Measurements from ENCODE around the gene PHYKPL. TPM values are rescaled to one million over a fixed set of nuclear protein-coding genes. Genes with fewer than 3 reads are reported as not detected.
"Not testable (repeated sequence)": the region's sequence is repeated elsewhere in the genome, so short reads cannot be mapped to it uniquely, and the experiment has no call there.

The PHYKPL gene
- total RNA-seq, 2 donors from 2014 or later: 81.7 to 89.7 TPM

DNA sequence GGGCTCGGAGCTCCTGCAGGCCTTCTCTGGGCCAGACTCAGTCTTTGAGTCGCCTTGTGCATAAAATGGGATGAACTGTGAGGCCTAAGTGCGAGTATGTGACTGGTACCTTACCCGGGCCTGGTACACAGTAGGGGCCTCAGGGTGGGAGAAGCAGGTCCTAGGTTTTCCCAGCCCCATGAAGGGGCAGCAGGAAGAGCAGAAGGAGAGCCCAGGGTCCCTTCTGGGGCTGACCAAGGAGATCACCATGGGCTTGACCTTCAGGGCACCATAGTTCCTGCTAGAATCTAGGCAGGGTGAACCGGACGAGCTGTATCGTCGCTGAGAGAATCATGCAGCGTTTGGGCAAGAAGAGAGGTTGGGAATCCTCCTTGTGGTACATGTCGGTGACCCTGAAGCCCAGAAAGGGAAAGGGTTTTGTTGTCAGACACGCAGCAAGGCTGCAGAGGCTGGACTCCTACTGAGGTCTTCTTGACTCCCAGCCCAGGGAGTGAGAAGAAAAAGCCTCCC, 373 bp upstream of the PHYKPL start:
- H3K27ac Mint-ChIP-seq: peak overlapping the region; percentile 33
- no peak for ATAC-seq (replicated peaks in 1 of 2)
- no peaks in the 10 kb centered on the region for H3K9me3 Mint-ChIP-seq
- H3K4me1 Mint-ChIP-seq (ENCODE audit: low read depth): peaks cover 63% of the 10 kb centered on the region
- peaks cover 14 to 17% of the 10 kb centered on the region in 2 donors for H3K36me3 Mint-ChIP-seq (ENCODE audit: insufficient read depth in 2 of 2)
- H3K4me3 Mint-ChIP-seq: peak overlapping the region; percentile 80 to 89
- no peak for DNase-seq
- H3K27me3 Mint-ChIP-seq (ENCODE audit: low read depth): no peaks in the 10 kb centered on the region

- no peak for ATAC-seq (replicated peaks in 1 of 2)
- H3K4me3 Mint-ChIP-seq: peak overlapping the region; percentile 89
- DNase-seq: no peak
- no peaks in the 10 kb centered on the region for H3K9me3 Mint-ChIP-seq
- H3K36me3 Mint-ChIP-seq (ENCODE audit: insufficient read depth in 2 of 2): peaks cover 22 to 30% of the 10 kb centered on the region in 2 donors
- peaks cover 61% of the 10 kb centered on the region for H3K4me1 Mint-ChIP-seq (ENCODE audit: low read depth)
- peak overlapping the region; percentile 84 for H3K27ac Mint-ChIP-seq
- no peaks in the 10 kb centered on the region for H3K27me3 Mint-ChIP-seq (ENCODE audit: low read depth)
These were observed 971 bp downstream of the PHYKPL start for GRCh38 chr5:178231539-178232123.

GRCh38 chr5:178230879-178231538, 1.6 kb downstream of the PHYKPL start:
- ATAC-seq (replicated peaks in 1 of 2) (no peak), DNase-seq (no peak)
- Mint-ChIP-seq H3K36me3 (ENCODE audit: insufficient read depth in 2 of 2) (peaks cover 24 to 33% of the 10 kb centered on the region in 2 donors), H3K27ac (peak overlapping the region; percentile 84), H3K9me3 (no peaks in the 10 kb centered on the region), H3K4me1 (ENCODE audit: low read depth) (peaks cover 61% of the 10 kb centered on the region), H3K27me3 (ENCODE audit: low read depth) (no peaks in the 10 kb centered on the region), H3K4me3 (peak overlapping the region; percentile 89)

- no peaks in the 10 kb centered on the region for H3K9me3 Mint-ChIP-seq
- no peak for DNase-seq
- peaks cover 25 to 37% of the 10 kb centered on the region in 2 donors for H3K36me3 Mint-ChIP-seq (ENCODE audit: insufficient read depth in 2 of 2)
- peak overlapping the region; percentile 70 for H3K27ac Mint-ChIP-seq
- no peak for ATAC-seq (replicated peaks in 1 of 2)
- H3K4me1 Mint-ChIP-seq (ENCODE audit: low read depth): peaks cover 55% of the 10 kb centered on the region
- H3K4me3 Mint-ChIP-seq: peak overlapping the region; percentile 32 to 89
- H3K27me3 Mint-ChIP-seq (ENCODE audit: low read depth): no peaks in the 10 kb centered on the region
These were observed 2.7 kb downstream of the PHYKPL start for GRCh38 chr5:178229861-178230260.

DNA sequence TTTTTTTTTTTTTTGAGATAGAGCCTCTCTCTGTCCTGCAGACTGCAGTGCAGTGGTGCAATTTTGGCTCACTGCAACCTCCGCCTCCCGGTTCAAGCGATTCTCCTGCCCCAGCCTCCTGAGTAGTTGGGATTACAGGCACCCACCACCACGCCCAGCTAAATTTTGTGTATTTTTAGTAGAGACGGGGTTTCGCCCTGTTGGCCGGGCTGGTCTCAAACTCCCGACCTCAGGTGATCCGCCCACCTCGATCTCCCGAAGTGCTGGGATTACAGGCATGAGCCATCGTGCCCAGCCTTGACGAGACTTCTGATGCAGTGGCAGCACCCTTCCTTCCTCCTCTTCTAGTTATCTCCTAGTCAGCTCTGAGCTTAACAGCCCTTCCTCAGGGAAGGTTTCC, 3.5 kb downstream of the PHYKPL start:
- not testable (repeated sequence) for DNase-seq; H3K4me3 Mint-ChIP-seq; H3K9me3 Mint-ChIP-seq; H3K27me3 Mint-ChIP-seq (ENCODE audit: low read depth); ATAC-seq (replicated peaks in 1 of 2)
- H3K36me3 Mint-ChIP-seq (ENCODE audit: insufficient read depth in 2 of 2): peaks cover 26 to 38% of the 10 kb centered on the region in 2 donors
- peak overlapping the region; percentile 55 for H3K27ac Mint-ChIP-seq
- peaks cover 51% of the 10 kb centered on the region for H3K4me1 Mint-ChIP-seq (ENCODE audit: low read depth)

DNA sequence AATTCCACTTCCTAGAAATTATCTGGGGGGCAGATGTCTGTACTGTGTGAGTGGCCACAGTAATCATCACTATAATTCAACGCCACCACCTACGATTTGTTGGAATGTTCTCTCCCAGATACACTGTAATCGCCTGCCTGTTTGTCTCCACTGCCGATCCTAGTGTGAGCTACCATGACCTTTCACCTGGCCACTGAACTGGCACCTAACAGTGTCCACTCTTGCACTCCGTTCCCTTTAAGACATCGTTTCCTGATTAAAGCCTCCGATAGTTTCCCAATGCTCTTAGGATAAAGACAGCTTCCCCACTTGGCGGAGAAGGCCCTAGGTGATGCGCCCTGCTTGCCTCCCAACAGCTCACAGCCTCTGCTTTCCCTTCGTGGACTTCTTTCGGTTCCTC, 4.0 kb downstream of the PHYKPL start:
- Mint-ChIP-seq H3K27ac (peak overlapping the region; percentile 68), H3K4me1 (ENCODE audit: low read depth) (peaks cover 56% of the 10 kb centered on the region), H3K27me3 (ENCODE audit: low read depth) (no peaks in the 10 kb centered on the region)

GRCh38 chr5:178227929-178228328, 4.7 kb downstream of the PHYKPL start:
- peaks cover 59% of the 10 kb centered on the region for H3K4me1 Mint-ChIP-seq (ENCODE audit: low read depth)
- peaks cover 26 to 46% of the 10 kb centered on the region in 2 donors for H3K36me3 Mint-ChIP-seq (ENCODE audit: insufficient read depth in 2 of 2)

More for the DNA sequence above, 4.0 kb downstream of the PHYKPL start:
- Mint-ChIP-seq H3K4me3 (no peak overlapping the region), H3K9me3 (no peaks in the 10 kb centered on the region), H3K36me3 (ENCODE audit: insufficient read depth in 2 of 2) (peaks cover 26 to 42% of the 10 kb centered on the region in 2 donors)
- ATAC-seq (replicated peaks in 1 of 2): no peak
- DNase-seq: no peak

DNA sequence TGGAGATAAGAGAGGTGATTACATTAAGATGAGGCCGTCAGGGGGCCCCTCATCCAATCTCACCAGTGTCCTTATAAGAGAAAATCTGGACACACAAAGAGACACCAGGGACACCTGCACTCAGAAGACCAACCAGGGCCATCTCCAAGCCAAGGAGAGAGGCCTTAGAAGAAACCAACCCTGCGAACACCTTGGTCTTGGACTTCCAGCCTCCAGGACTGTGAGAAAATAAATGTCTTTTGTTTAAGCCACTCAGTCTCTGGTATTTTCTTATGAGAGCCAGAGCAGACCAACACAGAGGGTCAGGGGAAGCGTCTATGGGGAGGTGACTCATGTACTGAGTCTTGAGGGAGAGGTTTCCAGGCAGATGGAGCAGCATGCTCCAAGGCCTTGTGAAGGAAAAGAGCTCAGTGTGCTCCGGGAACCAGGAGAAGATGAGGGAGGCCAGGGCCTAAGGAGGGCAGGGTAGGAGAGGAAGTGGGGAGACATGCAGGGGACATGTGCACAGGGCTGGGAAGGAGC, 5.4 kb downstream of the PHYKPL start:
- Mint-ChIP-seq H3K9me3 (no peaks in the 10 kb centered on the region), H3K4me1 (ENCODE audit: low read depth) (peaks cover 59% of the 10 kb centered on the region), H3K36me3 (ENCODE audit: insufficient read depth in 2 of 2) (peaks cover 26 to 46% of the 10 kb centered on the region in 2 donors), H3K27me3 (ENCODE audit: low read depth) (no peaks in the 10 kb centered on the region), H3K27ac (peak overlapping the region; percentile 79), H3K4me3 (peak overlapping the region in 1 of 2 donors; percentile 1)
- DNase-seq (no peak), ATAC-seq (replicated peaks in 1 of 2) (no peak)

More at GRCh38 chr5:178227929-178228328, 4.7 kb downstream of the PHYKPL start:
- ATAC-seq (replicated peaks in 1 of 2): no peak
- Mint-ChIP-seq H3K4me3 (no peak overlapping the region), H3K27ac (peak overlapping the region; percentile 79), H3K27me3 (ENCODE audit: low read depth) (no peaks in the 10 kb centered on the region), H3K9me3 (no peaks in the 10 kb centered on the region)
- no peak for DNase-seq

GRCh38 chr5:178225174-178225573, 7.4 kb downstream of the PHYKPL start:
- Mint-ChIP-seq H3K27me3 (ENCODE audit: low read depth) (no peaks in the 10 kb centered on the region), H3K27ac (no peak overlapping the region), H3K36me3 (ENCODE audit: insufficient read depth in 2 of 2) (peaks cover 23 to 47% of the 10 kb centered on the region in 2 donors), H3K9me3 (no peaks in the 10 kb centered on the region), H3K4me3 (no peak overlapping the region), H3K4me1 (ENCODE audit: low read depth) (peaks cover 54% of the 10 kb centered on the region)
- ATAC-seq (replicated peaks in 1 of 2) (no peak), DNase-seq (no peak)

- H3K9me3 Mint-ChIP-seq: no peaks in the 10 kb centered on the region
- H3K27me3 Mint-ChIP-seq (ENCODE audit: low read depth): no peaks in the 10 kb centered on the region
- no peak overlapping the region for H3K27ac Mint-ChIP-seq
- no peak overlapping the region for H3K4me3 Mint-ChIP-seq
- DNase-seq (no peak), ATAC-seq (replicated peaks in 1 of 2) (no peak)
- peaks cover 19 to 47% of the 10 kb centered on the region in 2 donors for H3K36me3 Mint-ChIP-seq (ENCODE audit: insufficient read depth in 2 of 2)
- peaks cover 47% of the 10 kb centered on the region for H3K4me1 Mint-ChIP-seq (ENCODE audit: low read depth)
These were observed 8.2 kb downstream of the PHYKPL start for GRCh38 chr5:178224403-178224802.

DNA sequence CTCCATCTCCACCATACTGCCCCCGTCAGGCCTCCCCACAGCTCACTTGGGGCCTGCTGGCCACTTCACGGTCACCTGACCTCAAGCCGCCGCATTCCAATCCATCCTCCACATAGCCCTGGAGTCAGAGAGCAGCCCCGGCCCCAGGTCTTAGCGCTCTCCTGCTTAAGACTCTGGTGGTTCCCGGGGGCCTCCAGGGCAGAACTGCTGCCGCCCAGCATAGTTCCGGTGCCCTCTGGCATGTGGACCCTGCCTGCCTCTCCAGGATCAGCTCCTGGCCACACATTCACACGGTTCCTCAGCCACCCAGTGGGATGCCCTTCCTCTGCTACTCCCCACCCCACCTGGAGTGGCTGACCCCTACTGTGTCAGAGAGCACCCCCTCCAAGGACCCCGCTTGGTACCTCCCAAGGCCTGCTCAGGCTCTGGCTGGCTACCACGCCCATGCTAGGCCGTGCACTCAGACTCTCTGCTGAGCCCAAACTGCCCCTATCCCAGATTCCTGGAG, 8.7 kb downstream of the PHYKPL start:
- H3K27ac Mint-ChIP-seq: no peak overlapping the region
- H3K4me3 Mint-ChIP-seq: no peak overlapping the region
- ATAC-seq (replicated peaks in 1 of 2): no peak

GRCh38 chr5:178223196-178223773, 9.3 kb downstream of the PHYKPL start:
- peak overlapping the region; percentile 18 for H3K27ac Mint-ChIP-seq
- no peak overlapping the region for H3K4me3 Mint-ChIP-seq
- no peaks in the 10 kb centered on the region for H3K27me3 Mint-ChIP-seq (ENCODE audit: low read depth)
- DNase-seq (no peak), ATAC-seq (replicated peaks in 1 of 2) (no peak)
- peaks cover 15 to 49% of the 10 kb centered on the region in 2 donors for H3K36me3 Mint-ChIP-seq (ENCODE audit: insufficient read depth in 2 of 2)
- H3K4me1 Mint-ChIP-seq (ENCODE audit: low read depth): peaks cover 44% of the 10 kb centered on the region
- H3K9me3 Mint-ChIP-seq: no peaks in the 10 kb centered on the region

More for the DNA sequence above, 8.7 kb downstream of the PHYKPL start:
- H3K27me3 Mint-ChIP-seq (ENCODE audit: low read depth): no peaks in the 10 kb centered on the region
- peaks cover 19 to 47% of the 10 kb centered on the region in 2 donors for H3K36me3 Mint-ChIP-seq (ENCODE audit: insufficient read depth in 2 of 2)
- no peaks in the 10 kb centered on the region for H3K9me3 Mint-ChIP-seq
- DNase-seq: no peak
- H3K4me1 Mint-ChIP-seq (ENCODE audit: low read depth): peaks cover 44% of the 10 kb centered on the region

- DNase-seq (no peak), ATAC-seq (replicated peaks in 1 of 2) (no peak)
- Mint-ChIP-seq H3K27ac (no peak overlapping the region), H3K9me3 (no peaks in the 10 kb centered on the region), H3K27me3 (ENCODE audit: low read depth) (no peaks in the 10 kb centered on the region), H3K4me1 (ENCODE audit: low read depth) (peaks cover 35% of the 10 kb centered on the region), H3K36me3 (ENCODE audit: insufficient read depth in 2 of 2) (peaks cover 7 to 45% of the 10 kb centered on the region in 2 donors), H3K4me3 (no peak overlapping the region)
These were observed 10.3 kb downstream of the PHYKPL start for GRCh38 chr5:178222292-178222691.
